Osteocyte (in vitro differentiated cells): ENCODE results near the gene MARF1. TPM values are rescaled to one million over a fixed set of nuclear protein-coding genes. Genes with fewer than 3 reads are reported as not detected.

Experiments used
- DNase-seq: peaks from one replicate; pipeline ENCODE4 v3.0.0; 2021; ENCODE audit warnings: mixed read lengths; ENCODE audit not compliant: unreplicated experiment; ENCODE audit errors: extremely low spot score
- H3K27ac Mint-ChIP-seq: one replicate; pipeline ENCODE4 v1.8.0; 2021; ENCODE audit warnings: mild to moderate bottlenecking, mixed read lengths; ENCODE audit not compliant: unreplicated experiment
- H3K27me3 Mint-ChIP-seq: one replicate; pipeline ENCODE4 v1.8.0; 2021; ENCODE audit warnings: mixed read lengths; ENCODE audit not compliant: unreplicated experiment
- H3K36me3 Mint-ChIP-seq: one replicate; pipeline ENCODE4 v1.8.0; 2021; ENCODE audit warnings: mixed read lengths; ENCODE audit not compliant: unreplicated experiment
- H3K4me1 Mint-ChIP-seq: one replicate; pipeline ENCODE4 v1.8.0; 2021; ENCODE audit warnings: mixed read lengths; ENCODE audit not compliant: unreplicated experiment
- H3K4me3 Mint-ChIP-seq: one replicate; pipeline ENCODE4 v1.8.0; 2021; ENCODE audit warnings: mild to moderate bottlenecking, moderate library complexity, mixed read lengths; ENCODE audit not compliant: unreplicated experiment
- H3K9me3 Mint-ChIP-seq: one replicate; pipeline ENCODE4 v1.8.0; 2021; ENCODE audit warnings: mixed read lengths; ENCODE audit not compliant: unreplicated experiment
- CTCF ChIP-seq: fragments of 200-600 bp; sonication (generic); IDR thresholded peaks from 2 replicates; pipeline ENCODE4 v1.5.0; 2021; ENCODE audit warnings: antibody characterized with exemption, mild to moderate bottlenecking, moderate library complexity
- total RNA-seq: library from RNA; stranded (reverse); gene quantifications from 2 replicates; pipeline ENCODE4 v1.2.1, GENCODE V29; 2021

MARF1 gene
- total RNA-seq, 1 donor from 2014 or later: 83.0 TPM

DNA sequence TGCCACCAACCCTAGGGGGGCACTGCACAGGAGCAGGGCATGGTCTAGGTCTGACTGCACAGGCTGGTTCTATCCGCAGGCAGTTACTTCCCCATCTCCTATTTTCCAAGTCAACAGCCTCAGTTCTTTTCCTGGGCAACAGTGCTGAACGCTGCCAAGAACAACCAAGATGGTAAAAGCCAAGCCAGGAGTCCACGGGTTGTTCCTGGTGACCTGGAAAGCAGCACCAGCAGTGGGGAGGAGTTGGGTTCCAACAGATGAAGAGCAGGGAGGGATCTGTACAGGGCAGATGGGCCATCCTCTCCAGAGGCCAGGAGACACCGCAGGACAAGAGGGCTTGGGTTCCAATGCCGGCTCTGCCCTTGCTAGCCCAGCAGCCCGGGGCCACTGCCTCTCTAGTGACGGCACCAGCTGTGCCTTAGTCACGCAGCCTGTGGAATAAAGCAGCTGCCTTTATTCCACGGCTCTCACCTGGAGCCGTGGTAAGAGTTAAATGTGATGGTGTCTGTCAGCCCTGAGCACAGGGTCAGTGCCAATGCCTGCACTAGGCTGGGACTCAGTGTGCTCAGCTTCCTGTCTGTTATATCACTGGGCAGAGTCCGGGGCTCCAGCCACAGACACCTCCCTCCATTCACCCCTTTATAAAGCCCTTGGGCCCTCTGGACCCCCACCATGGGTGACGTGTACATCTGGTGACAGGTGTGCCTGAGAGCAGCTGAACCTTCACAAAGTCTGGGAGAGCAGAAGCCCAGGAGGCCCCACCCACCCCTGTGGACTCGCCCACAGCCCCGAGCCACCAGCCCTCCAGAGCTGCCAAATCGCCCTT is 44.9 kb downstream of the MARF1 start:
- DNase-seq: no peak
- no peaks in the 10 kb centered on the region for H3K4me1 Mint-ChIP-seq
- H3K9me3 Mint-ChIP-seq: no peaks in the 10 kb centered on the region
- H3K36me3 Mint-ChIP-seq: peaks cover 77% of the 10 kb centered on the region
- no peak for TF ChIP-seq CTCF
- no peak overlapping the region for H3K4me3 Mint-ChIP-seq
- no peaks in the 10 kb centered on the region for H3K27me3 Mint-ChIP-seq
- H3K27ac Mint-ChIP-seq: no peak overlapping the region

DNA sequence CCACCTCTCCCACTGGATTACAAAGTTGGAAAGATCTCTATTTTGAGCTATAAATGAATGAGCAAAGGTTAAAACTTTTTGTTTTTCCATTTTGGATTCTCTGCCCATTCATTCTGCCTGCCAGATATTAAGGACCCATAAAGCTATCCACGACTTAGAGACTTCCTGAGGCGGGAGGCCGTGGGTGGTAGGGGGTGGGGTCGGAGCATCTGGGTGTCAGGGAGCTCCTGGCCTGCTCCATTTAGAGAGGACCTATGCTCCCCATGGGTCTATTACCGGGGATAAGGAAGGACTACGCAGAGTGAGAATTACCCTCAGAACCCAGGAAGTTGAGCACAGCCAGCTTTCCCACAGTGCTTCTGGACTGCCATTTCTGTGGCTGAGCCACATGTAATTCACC is 45.8 kb downstream of the MARF1 start:
- Mint-ChIP-seq H3K36me3 (peaks cover 71% of the 10 kb centered on the region), H3K4me1 (no peaks in the 10 kb centered on the region), H3K27ac (no peak overlapping the region), H3K9me3 (no peaks in the 10 kb centered on the region), H3K4me3 (no peak overlapping the region), H3K27me3 (no peaks in the 10 kb centered on the region)
- no peak for TF ChIP-seq CTCF
- DNase-seq: no peak

DNA sequence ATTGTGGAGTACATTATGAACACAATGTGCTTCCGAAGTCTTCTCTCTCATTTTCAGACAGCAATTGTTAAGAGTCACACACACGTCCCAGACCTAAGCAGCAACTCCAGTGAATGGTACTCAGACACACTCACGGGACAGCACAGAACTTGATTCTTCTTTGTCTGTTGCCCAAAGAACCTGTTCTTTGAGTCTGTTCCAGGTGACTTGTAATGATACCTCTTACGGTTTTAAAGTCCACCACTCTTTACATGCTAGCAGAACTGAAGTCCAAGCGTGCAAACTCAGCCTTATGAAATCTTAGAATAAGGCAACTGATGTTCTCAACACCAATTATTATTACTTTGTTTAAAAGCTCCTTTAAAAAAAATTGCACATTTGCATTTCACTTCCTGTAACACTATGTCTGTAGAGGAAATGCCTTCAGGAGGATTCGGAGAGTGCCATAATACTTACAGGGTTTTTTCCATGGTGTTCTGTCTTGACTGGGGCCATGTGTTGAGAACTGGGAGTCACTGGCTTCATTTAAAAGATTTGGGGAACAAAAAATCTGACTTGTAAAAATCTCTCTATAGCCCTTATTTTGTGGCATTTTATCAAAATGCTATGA is 48.1 kb downstream of the MARF1 start:
- DNase-seq: no peak
- H3K4me1 Mint-ChIP-seq: peaks cover 13% of the 10 kb centered on the region
- H3K36me3 Mint-ChIP-seq: peaks cover 52% of the 10 kb centered on the region
- H3K4me3 Mint-ChIP-seq: no peak overlapping the region
- H3K27me3 Mint-ChIP-seq: no peaks in the 10 kb centered on the region
- no peaks in the 10 kb centered on the region for H3K9me3 Mint-ChIP-seq
- TF ChIP-seq CTCF: no peak
- H3K27ac Mint-ChIP-seq: no peak overlapping the region

DNA sequence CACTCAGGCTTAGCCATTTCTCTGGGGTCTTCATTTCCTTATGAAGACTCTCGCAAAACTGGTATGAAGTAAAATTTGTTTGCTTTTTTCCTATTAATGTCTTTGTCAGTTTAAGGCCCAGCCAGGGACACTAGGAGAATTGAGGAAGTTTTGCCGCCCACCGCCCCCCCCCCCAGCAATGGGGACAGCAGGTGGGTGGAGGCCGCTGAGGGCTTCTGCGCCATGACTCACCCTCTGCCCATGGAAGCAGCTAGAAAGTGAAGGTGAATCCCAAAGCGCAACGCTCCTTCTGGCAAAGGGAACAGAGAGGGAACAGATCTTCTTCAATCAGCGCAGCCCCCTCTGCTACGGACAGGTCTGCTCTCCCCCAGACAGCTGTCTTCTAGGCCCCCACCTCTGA is 49.7 kb downstream of the MARF1 start:
- peaks cover 51% of the 10 kb centered on the region for H3K36me3 Mint-ChIP-seq
- no peak for DNase-seq
- H3K9me3 Mint-ChIP-seq: no peaks in the 10 kb centered on the region
- H3K4me3 Mint-ChIP-seq: no peak overlapping the region
- H3K4me1 Mint-ChIP-seq: peaks cover 13% of the 10 kb centered on the region
- TF ChIP-seq CTCF: no peak
- no peaks in the 10 kb centered on the region for H3K27me3 Mint-ChIP-seq
- H3K27ac Mint-ChIP-seq: peak overlapping the region; percentile 3

DNA sequence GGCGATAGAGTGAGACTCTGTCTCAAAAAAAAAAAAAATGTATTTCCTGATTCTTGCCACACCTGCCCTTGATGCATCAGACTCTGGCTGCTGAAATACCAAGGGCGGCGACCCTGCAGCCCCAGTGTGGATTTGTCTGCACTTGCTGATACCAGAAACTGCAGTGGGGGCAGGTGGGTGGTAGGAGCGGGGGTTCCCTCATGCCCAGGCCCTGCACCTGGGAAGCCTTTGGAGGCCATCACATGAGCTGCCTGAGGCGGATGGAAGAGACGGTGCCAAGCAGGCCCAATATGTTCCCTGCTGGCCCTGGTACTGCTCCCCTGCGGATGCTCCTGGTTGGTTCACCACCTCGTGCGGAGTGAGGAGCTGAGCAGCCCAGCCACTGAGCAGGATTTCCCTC is 50.6 kb downstream of the MARF1 start:
- H3K27ac Mint-ChIP-seq: no peak overlapping the region
- no peak for DNase-seq
- peaks cover 13% of the 10 kb centered on the region for H3K4me1 Mint-ChIP-seq
- H3K27me3 Mint-ChIP-seq: no peaks in the 10 kb centered on the region
- TF ChIP-seq CTCF: no peak
- peaks cover 55% of the 10 kb centered on the region for H3K36me3 Mint-ChIP-seq
- no peaks in the 10 kb centered on the region for H3K9me3 Mint-ChIP-seq
- no peak overlapping the region for H3K4me3 Mint-ChIP-seq
